ENCODE data around the gene PEX16. TPM values are rescaled to one million over a fixed set of nuclear protein-coding genes. Genes with fewer than 3 reads are reported as not detected.

Gene PEX16
- 27.4 and 30.1 TPM in 2 replicates for total RNA-seq

GRCh38 chr11:45917623-45918330 is at the start of gene PEX16:
Gene PEX16, minus strand, starts transcription at chr11:45917877. Its CDS starts 66 bp downstream, at chr11:45917811.

GRCh38 chr11:45922425-45923082 is 4.9 kb upstream of the PEX16 start, which contains the start of gene LARGE2:
Gene LARGE2, plus strand, starts transcription at chr11:45922656. Its CDS starts 227 bp downstream, at chr11:45922883.

GRCh38 chr11:45906965-45907611 is 10.6 kb downstream of the PEX16 start, which contains the start of gene FREY1:
Gene FREY1, minus strand, starts transcription at chr11:45907271. Its CDS starts 26 bp downstream, at chr11:45907245.

GRCh38 chr11:45885274-45885920 is 32.3 kb downstream of the PEX16 start, which contains the start of gene MAPK8IP1:
Gene MAPK8IP1, plus strand, starts transcription at chr11:45885651. Its CDS starts 170 bp downstream, at chr11:45885821.

Other genes with a start within 250 kb of the PEX16 start
- 8.6 and 9.3 TPM in 2 replicates for gene SLC35C1, start 112.7 kb downstream of the PEX16 start, total RNA-seq
- 18.0 and 18.7 TPM in 2 replicates for gene CRY2, start 70.4 kb downstream of the PEX16 start, total RNA-seq
- 10.1 and 12.3 TPM in 2 replicates for gene MAPK8IP1, start 32.2 kb downstream of the PEX16 start, total RNA-seq
- 0.89 and 1.9 TPM in 2 replicates for gene FREY1, start 10.6 kb downstream of the PEX16 start, total RNA-seq
- gene LARGE2, start 4.8 kb upstream of the PEX16 start, total RNA-seq = not detected in 2 replicates
- 8.7 and 12.6 TPM in 2 replicates for gene PHF21A, start 203.6 kb upstream of the PEX16 start, total RNA-seq

Measured in uterine smooth muscle cell (primary cell).